GM23338 (cell line): Measurements from ENCODE around the gene SPTBN4. TPM values are rescaled to one million over a fixed set of nuclear protein-coding genes. Genes with fewer than 3 reads are reported as not detected.

Experiments
- ATAC-seq: fragments of 200-7000 bp; cut with Tn5 transposase; 3 replicates; pipeline ENCODE4 v1.9.1; 2020
- DNase-seq: peaks from one replicate; pipeline ENCODE4 v3.0.0-alpha.2; 2015; ENCODE audit warnings: low spot score
- H2AFZ ChIP-seq: fragments of 200-600 bp; sonication (generic); 2 replicates; pipeline ENCODE4 v1.8.0; 2016; ENCODE audit warnings: antibody characterized with exemption, mild to moderate bottlenecking, moderate library complexity
- H3F3A ChIP-seq: fragments of 200-600 bp; sonication (generic); replicated peaks from 2 replicates; pipeline ENCODE4 v1.8.0; 2017; ENCODE audit warnings: antibody characterized with exemption, mixed run types, low read depth
- H3K27ac ChIP-seq: fragments of 200-600 bp; sonication (generic); 2 replicates; pipeline ENCODE4 v1.6.1; 2016; ENCODE audit warnings: low read depth
- H3K27me3 ChIP-seq: fragments of 200-600 bp; sonication (generic); 2 replicates; pipeline ENCODE4 v1.8.0; 2016; ENCODE audit warnings: mild to moderate bottlenecking, mixed run types, moderate library complexity; ENCODE audit not compliant: insufficient read depth
- H3K36me3 ChIP-seq: fragments of 200-600 bp; sonication (generic); 2 replicates; pipeline ENCODE4 v1.8.0; 2016; ENCODE audit warnings: mild to moderate bottlenecking; ENCODE audit not compliant: insufficient read depth
- H3K4me1 ChIP-seq: fragments of 200-600 bp; sonication (generic); 2 replicates; pipeline ENCODE4 v1.8.0; 2016; ENCODE audit warnings: mild to moderate bottlenecking, moderate library complexity; ENCODE audit not compliant: insufficient read depth
- H3K4me2 ChIP-seq: fragments of 200-600 bp; sonication (generic); 2 replicates; pipeline ENCODE4 v1.7.1; 2017; ENCODE audit warnings: mixed run types
- H3K4me3 ChIP-seq: fragments of 200-600 bp; sonication (generic); 2 replicates; pipeline ENCODE4 v1.6.1; 2016; ENCODE audit warnings: mixed run types
- H3K79me2 ChIP-seq: fragments of 200-600 bp; sonication (generic); replicated peaks from 2 replicates; pipeline ENCODE4 v1.8.0; 2017; ENCODE audit warnings: mild to moderate bottlenecking; ENCODE audit not compliant: insufficient read depth
- H3K9me2 ChIP-seq: fragments of 200-600 bp; sonication (generic); 2 replicates; pipeline ENCODE4 v1.8.0; 2017; ENCODE audit not compliant: insufficient read depth
- H4K20me1 ChIP-seq: fragments of 200-600 bp; sonication (generic); replicated peaks from 2 replicates; pipeline ENCODE4 v1.8.0; 2017; ENCODE audit warnings: mild to moderate bottlenecking; ENCODE audit not compliant: insufficient read depth
- H3K27ac Mint-ChIP-seq: 2 replicates; pipeline ENCODE4 v1.8.0; 2020; ENCODE audit warnings: inconsistent platforms, mild to moderate bottlenecking, moderate library complexity, mixed read lengths
- H3K27me3 Mint-ChIP-seq: 3 replicates; pipeline ENCODE4 v1.8.0; 2022; ENCODE audit warnings: low read depth, mild to moderate bottlenecking, moderate library complexity, mixed read lengths, inconsistent platforms; ENCODE audit not compliant: insufficient read depth, poor library complexity
- H3K36me3 Mint-ChIP-seq: 3 replicates; pipeline ENCODE4 v1.8.0; 2021; ENCODE audit warnings: low read depth, mild to moderate bottlenecking, inconsistent platforms, moderate library complexity, mixed read lengths
- H3K4me1 Mint-ChIP-seq: 3 replicates; pipeline ENCODE4 v1.8.0; 2020; ENCODE audit warnings: mild to moderate bottlenecking, inconsistent platforms, mixed read lengths
- H3K4me3 Mint-ChIP-seq: 3 replicates; pipeline ENCODE4 v1.8.0; 2021; ENCODE audit warnings: moderate library complexity, mild to moderate bottlenecking, inconsistent platforms, mixed read lengths
- H3K9me3 Mint-ChIP-seq: 3 replicates; pipeline ENCODE4 v1.8.0; 2020; ENCODE audit warnings: moderate library complexity, mild to moderate bottlenecking, inconsistent platforms, mixed read lengths
- CREB1 ChIP-seq: fragments of 250-450 bp; sonication (Bioruptor Pico); IDR thresholded peaks from 2 replicates; pipeline ENCODE4 v1.5.0; 2020; ENCODE audit warnings: low read depth, mild to moderate bottlenecking, moderate library complexity
- EZH2 ChIP-seq: fragments of 200-600 bp; sonication (generic); IDR thresholded peaks from one replicate; pipeline ENCODE4 v1.8.0; 2017; ENCODE audit warnings: antibody characterized with exemption, mild to moderate bottlenecking, low read depth; ENCODE audit not compliant: unreplicated experiment
- EZH2phosphoT487 ChIP-seq: fragments of 200-600 bp; sonication (generic); IDR thresholded peaks from one replicate; pipeline ENCODE4 v1.8.1; 2018; ENCODE audit warnings: antibody characterized with exemption; ENCODE audit not compliant: unreplicated experiment
- JUNB ChIP-seq: IDR thresholded peaks from one replicate; pipeline ENCODE4 v1.6.1; 2016; ENCODE audit warnings: antibody characterized with exemption; ENCODE audit not compliant: unreplicated experiment
- NANOG ChIP-seq: IDR thresholded peaks from 2 replicates; pipeline ENCODE4 v1.6.1; 2016; ENCODE audit warnings: antibody characterized with exemption, borderline replicate concordance
- POLR2AphosphoS5 ChIP-seq: IDR thresholded peaks from 2 replicates; pipeline ENCODE4 v1.6.1; 2016; ENCODE audit warnings: antibody characterized with exemption, low read depth
- STAT1 ChIP-seq: IDR thresholded peaks from one replicate; pipeline ENCODE4 v1.6.1; 2016; ENCODE audit warnings: antibody characterized with exemption; ENCODE audit not compliant: unreplicated experiment
- ZNF114 ChIP-seq: fragments of 250-450 bp; sonication (Bioruptor Pico); IDR thresholded peaks from 2 replicates; pipeline ENCODE4 v1.5.0; 2020; ENCODE audit warnings: mild to moderate bottlenecking, moderate library complexity
- ZNF331 ChIP-seq: fragments of 250-450 bp; sonication (Bioruptor Pico); IDR thresholded peaks from 2 replicates; pipeline ENCODE4 v1.5.0; 2020; ENCODE audit warnings: low read depth, mild to moderate bottlenecking, moderate library complexity
- ZNF462 ChIP-seq: fragments of 250-450 bp; sonication (Bioruptor Pico); IDR thresholded peaks from 2 replicates; pipeline ENCODE4 v1.5.0; 2020; ENCODE audit warnings: mild to moderate bottlenecking, moderate library complexity
- polyA plus RNA-seq: library from polyadenylated mRNA; unstranded; fragments of >200 nt; fragmentation: Nextera tagmentation; extraction: Ambion mirVana; gene quantifications from 2 replicates; pipeline ENCODE4 v1.2.1, GENCODE V29; 2016
- total RNA-seq: library from RNA; depleted of rRNA; stranded (reverse); fragments of >200 nt; shearing (Covaris generic); gene quantifications from 2 replicates; pipeline ENCODE4 v1.2.3, GENCODE V29; 2014
- TF ChIP-seq, protein P1 (sequence below): IDR thresholded peaks from 2 replicates; pipeline ENCODE4 v1.6.1; 2016; ENCODE audit warnings: antibody characterized with exemption
- TF ChIP-seq, protein P2 (sequence below): IDR thresholded peaks from one replicate; pipeline ENCODE4 v1.6.1; 2018; ENCODE audit warnings: antibody characterized with exemption; ENCODE audit not compliant: unreplicated experiment
- TF ChIP-seq, protein P3 (sequence below), 2 experiments: fragments of 200-600 bp in 1 of 2; sonication (generic) in 1 of 2; conservative IDR thresholded peaks; 2 replicates each; pipeline versions ENCODE4 v1.5.1 to v1.6.1; 2016 to 2017; ENCODE audit warnings: antibody characterized with exemption in 2 of 2, low read depth in 2 of 2, mild to moderate bottlenecking in 2 of 2, moderate library complexity in 1 of 2

SPTBN4 gene
- total and polyA plus RNA-seq, 2 experiments from 2014 or later = 1.6 to 2.3 TPM

DNA sequence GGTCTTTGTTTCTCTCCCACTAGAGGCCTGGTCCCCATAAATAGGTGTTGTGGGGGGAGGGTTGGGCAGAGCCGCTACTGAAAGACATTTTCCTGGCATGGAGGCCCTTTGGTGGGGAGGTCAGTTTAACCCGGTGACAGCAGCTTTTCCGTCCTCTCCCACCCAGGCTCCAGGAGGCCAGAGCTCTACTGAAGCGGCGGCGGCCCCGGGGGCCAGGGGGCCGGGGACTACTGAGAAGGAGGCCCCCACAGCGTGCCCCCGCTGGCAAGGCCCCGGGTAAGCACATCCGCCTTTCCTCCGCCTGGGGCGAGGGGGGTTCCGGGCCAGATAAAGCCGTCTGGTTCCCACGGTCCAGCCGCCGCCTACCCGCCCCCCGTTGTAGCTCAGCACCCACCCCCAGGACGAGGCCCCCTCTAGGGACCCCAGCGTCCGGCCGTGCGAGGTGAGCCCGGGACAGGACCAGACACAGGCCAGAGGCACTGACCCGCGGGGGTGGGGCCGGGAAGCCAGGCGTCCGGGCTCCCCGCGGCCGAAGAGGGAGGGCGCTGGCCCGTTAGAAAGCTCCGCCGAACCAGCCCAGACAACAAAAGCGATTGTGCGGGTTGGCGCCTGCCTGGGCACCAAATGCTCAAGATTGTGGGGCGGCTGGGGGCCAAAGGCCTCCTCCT is 133.2 kb downstream of the SPTBN4 start:
- Histone ChIP-seq H3K27me3 (peaks cover 83% of the 10 kb centered on the region), H3K4me2 (peak overlapping the region; percentile 81), H3F3A (peaks cover 26% of the 10 kb centered on the region), H3K4me3 (peak overlapping the region; percentile 53), H3K27ac (no peak overlapping the region), H3K36me3 (no peaks in the 10 kb centered on the region), H3K4me1 (peaks cover 43% of the 10 kb centered on the region), H2AFZ (no peak overlapping the region), H3K9me2 (0 out of 2 replicates have a peak, but pooled peaks cover 3% of the 10 kb centered on the region), H4K20me1 (no peaks in the 10 kb centered on the region; the same call in 1 of the 2 replicates), H3K79me2 (no peaks in the 10 kb centered on the region)
- Mint-ChIP-seq H3K27me3 (peaks cover 72% of the 10 kb centered on the region), H3K27ac (no peak overlapping the region), H3K4me3 (peak overlapping the region; percentile 87), H3K9me3 (peaks cover 5% of the 10 kb centered on the region; the same call in 2 of the 3 replicates), H3K4me1 (peaks cover 42% of the 10 kb centered on the region), H3K36me3 (no peaks in the 10 kb centered on the region)
- ATAC-seq (no peak), DNase-seq (no peak)
- TF ChIP-seq EZH2phosphoT487 (no peak), ZNF462 (CRISPR knock-in tag) (no peak), JUNB (no peak), STAT1 (no peak), NANOG (no peak), POLR2AphosphoS5 (no peak), EZH2 (no peak), ZNF114 (CRISPR knock-in tag) (no peak), CREB1 (CRISPR knock-in tag) (no peak), ZNF331 (no peak)
- TF ChIP-seq, protein P1, sequence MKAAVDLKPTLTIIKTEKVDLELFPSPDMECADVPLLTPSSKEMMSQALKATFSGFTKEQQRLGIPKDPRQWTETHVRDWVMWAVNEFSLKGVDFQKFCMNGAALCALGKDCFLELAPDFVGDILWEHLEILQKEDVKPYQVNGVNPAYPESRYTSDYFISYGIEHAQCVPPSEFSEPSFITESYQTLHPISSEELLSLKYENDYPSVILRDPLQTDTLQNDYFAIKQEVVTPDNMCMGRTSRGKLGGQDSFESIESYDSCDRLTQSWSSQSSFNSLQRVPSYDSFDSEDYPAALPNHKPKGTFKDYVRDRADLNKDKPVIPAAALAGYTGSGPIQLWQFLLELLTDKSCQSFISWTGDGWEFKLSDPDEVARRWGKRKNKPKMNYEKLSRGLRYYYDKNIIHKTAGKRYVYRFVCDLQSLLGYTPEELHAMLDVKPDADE = no peak
- TF ChIP-seq, protein P2, sequence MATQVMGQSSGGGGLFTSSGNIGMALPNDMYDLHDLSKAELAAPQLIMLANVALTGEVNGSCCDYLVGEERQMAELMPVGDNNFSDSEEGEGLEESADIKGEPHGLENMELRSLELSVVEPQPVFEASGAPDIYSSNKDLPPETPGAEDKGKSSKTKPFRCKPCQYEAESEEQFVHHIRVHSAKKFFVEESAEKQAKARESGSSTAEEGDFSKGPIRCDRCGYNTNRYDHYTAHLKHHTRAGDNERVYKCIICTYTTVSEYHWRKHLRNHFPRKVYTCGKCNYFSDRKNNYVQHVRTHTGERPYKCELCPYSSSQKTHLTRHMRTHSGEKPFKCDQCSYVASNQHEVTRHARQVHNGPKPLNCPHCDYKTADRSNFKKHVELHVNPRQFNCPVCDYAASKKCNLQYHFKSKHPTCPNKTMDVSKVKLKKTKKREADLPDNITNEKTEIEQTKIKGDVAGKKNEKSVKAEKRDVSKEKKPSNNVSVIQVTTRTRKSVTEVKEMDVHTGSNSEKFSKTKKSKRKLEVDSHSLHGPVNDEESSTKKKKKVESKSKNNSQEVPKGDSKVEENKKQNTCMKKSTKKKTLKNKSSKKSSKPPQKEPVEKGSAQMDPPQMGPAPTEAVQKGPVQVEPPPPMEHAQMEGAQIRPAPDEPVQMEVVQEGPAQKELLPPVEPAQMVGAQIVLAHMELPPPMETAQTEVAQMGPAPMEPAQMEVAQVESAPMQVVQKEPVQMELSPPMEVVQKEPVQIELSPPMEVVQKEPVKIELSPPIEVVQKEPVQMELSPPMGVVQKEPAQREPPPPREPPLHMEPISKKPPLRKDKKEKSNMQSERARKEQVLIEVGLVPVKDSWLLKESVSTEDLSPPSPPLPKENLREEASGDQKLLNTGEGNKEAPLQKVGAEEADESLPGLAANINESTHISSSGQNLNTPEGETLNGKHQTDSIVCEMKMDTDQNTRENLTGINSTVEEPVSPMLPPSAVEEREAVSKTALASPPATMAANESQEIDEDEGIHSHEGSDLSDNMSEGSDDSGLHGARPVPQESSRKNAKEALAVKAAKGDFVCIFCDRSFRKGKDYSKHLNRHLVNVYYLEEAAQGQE = no peak
- TF ChIP-seq, protein P3, sequence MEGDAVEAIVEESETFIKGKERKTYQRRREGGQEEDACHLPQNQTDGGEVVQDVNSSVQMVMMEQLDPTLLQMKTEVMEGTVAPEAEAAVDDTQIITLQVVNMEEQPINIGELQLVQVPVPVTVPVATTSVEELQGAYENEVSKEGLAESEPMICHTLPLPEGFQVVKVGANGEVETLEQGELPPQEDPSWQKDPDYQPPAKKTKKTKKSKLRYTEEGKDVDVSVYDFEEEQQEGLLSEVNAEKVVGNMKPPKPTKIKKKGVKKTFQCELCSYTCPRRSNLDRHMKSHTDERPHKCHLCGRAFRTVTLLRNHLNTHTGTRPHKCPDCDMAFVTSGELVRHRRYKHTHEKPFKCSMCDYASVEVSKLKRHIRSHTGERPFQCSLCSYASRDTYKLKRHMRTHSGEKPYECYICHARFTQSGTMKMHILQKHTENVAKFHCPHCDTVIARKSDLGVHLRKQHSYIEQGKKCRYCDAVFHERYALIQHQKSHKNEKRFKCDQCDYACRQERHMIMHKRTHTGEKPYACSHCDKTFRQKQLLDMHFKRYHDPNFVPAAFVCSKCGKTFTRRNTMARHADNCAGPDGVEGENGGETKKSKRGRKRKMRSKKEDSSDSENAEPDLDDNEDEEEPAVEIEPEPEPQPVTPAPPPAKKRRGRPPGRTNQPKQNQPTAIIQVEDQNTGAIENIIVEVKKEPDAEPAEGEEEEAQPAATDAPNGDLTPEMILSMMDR (conservative IDR thresholded peaks at IDR 0.05; ENCODE audit: low read depth in 2 of 2) = no peak
